H9 (cell line): Measurements from ENCODE around the gene PIGX. TPM values are rescaled to one million over a fixed set of nuclear protein-coding genes. Genes with fewer than 3 reads are reported as not detected.

Experiments used
- DNase-seq: peaks from one replicate; pipeline ENCODE4 v3.0.0-alpha.2; 2017
- H2AFZ ChIP-seq: one replicate; pipeline ENCODE4 v1.6.1; 2013; ENCODE audit warnings: mild to moderate bottlenecking, low read length, control low read depth, moderate library complexity
- H2AK5ac ChIP-seq: 2 replicates; pipeline ENCODE4 v1.6.1; 2013; ENCODE audit warnings: low read length, control low read depth, mixed read lengths; ENCODE audit not compliant: insufficient read length
- H2BK120ac ChIP-seq: one replicate; pipeline ENCODE4 v1.6.1; 2013; ENCODE audit warnings: low read depth, mild to moderate bottlenecking, low read length, control low read depth, inconsistent platforms; ENCODE audit not compliant: poor library complexity, severe bottlenecking
- H2BK12ac ChIP-seq: 2 replicates; pipeline ENCODE4 v1.6.1; 2013; ENCODE audit warnings: low read length, control low read depth, mixed read lengths, low read depth; ENCODE audit not compliant: insufficient read length
- H2BK15ac ChIP-seq: 2 replicates; pipeline ENCODE4 v1.6.1; 2013; ENCODE audit warnings: low read depth, low read length, control low read depth
- H2BK20ac ChIP-seq: one replicate; pipeline ENCODE4 v1.6.1; 2013; ENCODE audit warnings: low read depth, mild to moderate bottlenecking, low read length, control low read depth, inconsistent platforms; ENCODE audit not compliant: poor library complexity, severe bottlenecking
- H2BK5ac ChIP-seq: 2 replicates; pipeline ENCODE4 v1.6.1; 2013; ENCODE audit warnings: low read length, control low read depth, mixed read lengths; ENCODE audit not compliant: insufficient read length
- H3K14ac ChIP-seq: 2 replicates; pipeline ENCODE4 v1.6.1; 2013; ENCODE audit warnings: low read length, control low read depth; ENCODE audit not compliant: insufficient read depth
- H3K18ac ChIP-seq: 2 replicates; pipeline ENCODE4 v1.6.1; 2013; ENCODE audit warnings: low read depth, mild to moderate bottlenecking, mixed read lengths, low read length, control low read depth; ENCODE audit not compliant: insufficient read length
- H3K23ac ChIP-seq: 2 replicates; pipeline ENCODE4 v1.6.1; 2013; ENCODE audit warnings: low read length, control low read depth, mixed read lengths, low read depth; ENCODE audit not compliant: insufficient read length
- H3K23me2 ChIP-seq: 2 replicates; pipeline ENCODE4 v1.6.1; 2013; ENCODE audit warnings: low read depth, mild to moderate bottlenecking, mixed read lengths, low read length, control low read depth; ENCODE audit not compliant: insufficient read length, poor library complexity, severe bottlenecking
- H3K27ac ChIP-seq: 2 replicates; pipeline ENCODE4 v1.5.1; 2013; ENCODE audit warnings: low read length, control low read depth, mixed read lengths, low read depth; ENCODE audit not compliant: insufficient read length
- H3K27me3 ChIP-seq: 2 replicates; pipeline ENCODE4 v1.6.1; 2013; ENCODE audit warnings: low read length, control low read depth, inconsistent platforms; ENCODE audit not compliant: insufficient read depth
- H3K4ac ChIP-seq: 2 replicates; pipeline ENCODE4 v1.6.1; 2013; ENCODE audit warnings: low read depth, mild to moderate bottlenecking, control low read depth, inconsistent platforms, low read length, moderate library complexity
- H3K4me1 ChIP-seq: 2 replicates; pipeline ENCODE4 v1.6.1; 2013; ENCODE audit warnings: low read length, control low read depth, inconsistent platforms; ENCODE audit not compliant: insufficient read depth
- H3K4me2 ChIP-seq: 2 replicates; pipeline ENCODE4 v1.6.1; 2013; ENCODE audit warnings: low read length, control low read depth, mixed read lengths; ENCODE audit not compliant: insufficient read length, insufficient read depth
- H3K56ac ChIP-seq: 2 replicates; pipeline ENCODE4 v1.6.1; 2013; ENCODE audit warnings: low read depth, mild to moderate bottlenecking, mixed read lengths, low read length, control low read depth; ENCODE audit not compliant: insufficient read length
- H3K79me1 ChIP-seq: 2 replicates; pipeline ENCODE4 v1.6.1; 2013; ENCODE audit warnings: low read depth, mild to moderate bottlenecking, moderate library complexity, low read length, control low read depth, inconsistent platforms; ENCODE audit not compliant: insufficient read depth, poor library complexity, severe bottlenecking
- H3K79me2 ChIP-seq: 2 replicates; pipeline ENCODE4 v1.6.1; 2013; ENCODE audit warnings: low read length, control low read depth, inconsistent platforms; ENCODE audit not compliant: insufficient read depth
- H3K9ac ChIP-seq: 2 replicates; pipeline ENCODE4 v1.6.1; 2013; ENCODE audit warnings: low read length, control low read depth, mixed read lengths; ENCODE audit not compliant: insufficient read length; ENCODE audit errors: extremely low read depth
- H3K9me3 ChIP-seq: one replicate; pipeline ENCODE4 v1.6.1; 2013; ENCODE audit warnings: low read depth, low read length, inconsistent platforms; ENCODE audit not compliant: control insufficient read depth
- H3T11ph ChIP-seq: one replicate; pipeline ENCODE4 v1.6.1; 2013; ENCODE audit warnings: mild to moderate bottlenecking, low read length, control low read depth, inconsistent platforms
- H4K20me1 ChIP-seq: one replicate; pipeline ENCODE4 v1.6.1; 2013; ENCODE audit not compliant: control insufficient read depth, insufficient read length, insufficient read depth
- H4K5ac ChIP-seq: 2 replicates; pipeline ENCODE4 v1.6.1; 2013; ENCODE audit warnings: low read depth, mild to moderate bottlenecking, mixed read lengths, low read length, control low read depth; ENCODE audit not compliant: insufficient read length
- H4K8ac ChIP-seq: replicated peaks from 2 replicates; pipeline ENCODE4 v1.6.1; 2013; ENCODE audit warnings: low read length, control low read depth, mixed read lengths, low read depth; ENCODE audit not compliant: insufficient read length
- H4K91ac ChIP-seq: 2 replicates; pipeline ENCODE4 v1.6.1; 2013; ENCODE audit warnings: low read depth, mild to moderate bottlenecking, moderate library complexity, mixed read lengths, low read length, control low read depth; ENCODE audit not compliant: insufficient read length
- H3K27ac Mint-ChIP-seq, 3 experiments: 2 replicates in 2 of 3; 3 replicates in 1 of 3; pipeline ENCODE4 v1.8.0; 2020 to 2021; ENCODE audit warnings: mixed read lengths in 3 of 3, mild to moderate bottlenecking in 1 of 3, moderate library complexity in 1 of 3
- H3K27me3 Mint-ChIP-seq: 2 replicates; pipeline ENCODE4 v1.8.0; 2021; ENCODE audit warnings: low read depth, mild to moderate bottlenecking, moderate library complexity, mixed read lengths
- H3K36me3 Mint-ChIP-seq, 3 experiments: 2 replicates in 2 of 3; 3 replicates in 1 of 3; pipeline ENCODE4 v1.8.0; 2020 to 2021; ENCODE audit warnings: low read depth in 3 of 3, mixed read lengths in 3 of 3; ENCODE audit not compliant: insufficient read depth in 1 of 3
- H3K4me1 Mint-ChIP-seq, 2 experiments: 2 replicates each; pipeline ENCODE4 v1.8.0; 2020; ENCODE audit warnings: mixed read lengths in 2 of 2
- H3K4me3 Mint-ChIP-seq, 2 experiments: 2 replicates in 1 of 2; 3 replicates in 1 of 2; pipeline ENCODE4 v1.8.0; 2020 to 2021; ENCODE audit warnings: mild to moderate bottlenecking in 2 of 2, mixed read lengths in 2 of 2, moderate library complexity in 1 of 2
- H3K9me3 Mint-ChIP-seq, 2 experiments: 2 replicates in 1 of 2; 3 replicates in 1 of 2; pipeline ENCODE4 v1.8.0; 2020; ENCODE audit warnings: mild to moderate bottlenecking in 2 of 2, mixed read lengths in 2 of 2, moderate library complexity in 1 of 2
- WGBS: extraction: QIAGEN DNeasy Blood & Tissue Kit; methylation state at CpG from one replicate; pipeline ENCODE4 v1.1.7; 2013; ENCODE audit warnings: missing lambda C conversion rate, low lambda C conversion rate, mixed read lengths; ENCODE audit not compliant: insufficient read length; ENCODE audit errors: extremely low coverage; 5-methylcytosine and 5-hydroxymethylcytosine counted together
- total RNA-seq: library from RNA; stranded (reverse); gene quantifications from 2 replicates; pipeline ENCODE4 v1.2.1, GENCODE V29; 2021
- TF ChIP-seq, protein P1 (sequence below): fragments of 200-600 bp; sonication (generic); conservative IDR thresholded peaks from 3 replicates; pipeline ENCODE4 v1.8.0; 2021; ENCODE audit warnings: antibody characterized with exemption, mild to moderate bottlenecking

PIGX gene
- total RNA-seq, 1 experiment from 2014 or later: 20.0 TPM

DNA sequence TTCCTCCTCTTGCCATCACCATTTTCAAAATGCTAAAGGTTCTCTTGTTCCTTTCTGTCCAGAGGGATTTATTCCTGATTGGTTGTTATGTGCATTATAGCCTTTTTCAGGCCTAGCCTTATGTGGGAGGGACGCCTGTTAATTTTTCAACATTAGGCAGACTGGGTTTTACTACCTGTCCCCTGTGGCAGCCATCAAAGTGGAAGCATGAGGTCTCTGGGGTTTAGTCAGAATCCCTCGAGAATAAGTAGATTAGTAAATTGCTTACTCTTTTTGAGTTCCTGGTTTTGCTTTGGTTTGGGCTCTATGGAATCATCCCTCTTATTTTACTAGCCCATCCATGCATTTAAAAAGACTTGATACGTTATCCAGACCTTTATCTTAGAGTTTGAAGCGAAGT is 59.9 kb downstream of the PIGX start:
- H4K20me1 ChIP-seq: no peaks in the 10 kb centered on the region
- TF ChIP-seq, protein P1, sequence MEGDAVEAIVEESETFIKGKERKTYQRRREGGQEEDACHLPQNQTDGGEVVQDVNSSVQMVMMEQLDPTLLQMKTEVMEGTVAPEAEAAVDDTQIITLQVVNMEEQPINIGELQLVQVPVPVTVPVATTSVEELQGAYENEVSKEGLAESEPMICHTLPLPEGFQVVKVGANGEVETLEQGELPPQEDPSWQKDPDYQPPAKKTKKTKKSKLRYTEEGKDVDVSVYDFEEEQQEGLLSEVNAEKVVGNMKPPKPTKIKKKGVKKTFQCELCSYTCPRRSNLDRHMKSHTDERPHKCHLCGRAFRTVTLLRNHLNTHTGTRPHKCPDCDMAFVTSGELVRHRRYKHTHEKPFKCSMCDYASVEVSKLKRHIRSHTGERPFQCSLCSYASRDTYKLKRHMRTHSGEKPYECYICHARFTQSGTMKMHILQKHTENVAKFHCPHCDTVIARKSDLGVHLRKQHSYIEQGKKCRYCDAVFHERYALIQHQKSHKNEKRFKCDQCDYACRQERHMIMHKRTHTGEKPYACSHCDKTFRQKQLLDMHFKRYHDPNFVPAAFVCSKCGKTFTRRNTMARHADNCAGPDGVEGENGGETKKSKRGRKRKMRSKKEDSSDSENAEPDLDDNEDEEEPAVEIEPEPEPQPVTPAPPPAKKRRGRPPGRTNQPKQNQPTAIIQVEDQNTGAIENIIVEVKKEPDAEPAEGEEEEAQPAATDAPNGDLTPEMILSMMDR: no peak
- no peak overlapping the region for H3K56ac ChIP-seq
- H2BK20ac ChIP-seq: no peak overlapping the region
- H3K4me1 ChIP-seq: peaks cover 4% of the 10 kb centered on the region; the same call in 1 of the 2 replicates
- no peak overlapping the region for H4K91ac ChIP-seq
- no peak overlapping the region for H4K5ac ChIP-seq
- no peak overlapping the region for H2BK15ac ChIP-seq
- no CpG with 5 or more reads among the region's 4 CpGs for WGBS
- DNase-seq: no peak
- H3K4ac ChIP-seq: no peak overlapping the region
- no peak overlapping the region for H3K23ac ChIP-seq
- H2BK5ac ChIP-seq: no peak overlapping the region
- no peak overlapping the region for H2BK12ac ChIP-seq
- no peak overlapping the region for H3K14ac ChIP-seq
- no peak overlapping the region for H2BK120ac ChIP-seq
- no peaks in the 10 kb centered on the region for H3K23me2 ChIP-seq
- Mint-ChIP-seq H3K27me3 (peaks cover 1% of the 10 kb centered on the region; the same call in 1 of the 2 replicates), H3K27ac (peak overlapping the region in 1 of 3 experiments; percentile 78; a peak in 2 of 7 replicates), H3K4me3 (no peak overlapping the region), H3K9me3 (no peaks in the 10 kb centered on the region), H3K4me1 (peaks cover 19 to 26% of the 10 kb centered on the region in 2 experiments), H3K36me3 (peaks cover 12 to 20% (median 17%) of the 10 kb centered on the region in 3 experiments)
- H3K9ac ChIP-seq: no peak overlapping the region
- H3K18ac ChIP-seq: no peak overlapping the region
- no peak overlapping the region for H4K8ac ChIP-seq
- H2AFZ ChIP-seq: no peak overlapping the region
- H3K27ac ChIP-seq: no peak overlapping the region
- H3K4me2 ChIP-seq: no peak overlapping the region
- H3K9me3 ChIP-seq: no peaks in the 10 kb centered on the region
- H3K27me3 ChIP-seq: no peaks in the 10 kb centered on the region
- H3T11ph ChIP-seq: no peak overlapping the region
- H3K79me1 ChIP-seq: peaks cover 3% of the 10 kb centered on the region
- H2AK5ac ChIP-seq: no peak overlapping the region
- peaks cover 43% of the 10 kb centered on the region; the same call in 1 of the 2 replicates for H3K79me2 ChIP-seq
